GM21576 (cell line): ENCODE results near the gene LAMP5.

Experiments
- ATAC-seq: cut with Tn5 transposase; IDR thresholded peaks from one replicate; pipeline ENCODE4 v1.9.1; 2021; ENCODE audit warnings: mild to moderate bottlenecking, moderate library complexity; ENCODE audit not compliant: unreplicated experiment

LAMP5 gene

GRCh38 chr20:9514461-9515213 lies at the start of gene LAMP5:
Gene LAMP5, plus strand, starts transcription at chr20:9514590. Its CDS starts 263 bp downstream, at chr20:9514853.
- no peak for ATAC-seq

DNA sequence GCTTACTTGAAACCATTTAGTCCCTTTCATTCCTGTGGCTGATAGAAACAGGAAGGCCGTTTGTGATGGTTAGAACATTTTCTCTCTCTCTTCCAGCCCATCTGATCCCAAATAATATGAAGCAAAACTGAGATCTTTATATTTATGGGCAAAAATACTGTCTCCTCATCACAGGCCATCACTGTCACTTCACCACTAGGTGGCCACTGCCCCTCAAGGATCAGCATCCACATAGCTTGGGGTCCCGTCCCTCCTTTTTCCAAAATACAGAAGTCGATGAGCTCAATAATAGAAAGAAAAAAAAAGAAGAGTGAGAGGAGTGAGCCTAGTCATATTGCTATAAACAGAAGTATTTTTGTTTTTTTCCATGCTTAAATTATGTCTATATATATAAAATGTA lies 46.4 kb upstream of the LAMP5 start:
- ATAC-seq = no peak

DNA sequence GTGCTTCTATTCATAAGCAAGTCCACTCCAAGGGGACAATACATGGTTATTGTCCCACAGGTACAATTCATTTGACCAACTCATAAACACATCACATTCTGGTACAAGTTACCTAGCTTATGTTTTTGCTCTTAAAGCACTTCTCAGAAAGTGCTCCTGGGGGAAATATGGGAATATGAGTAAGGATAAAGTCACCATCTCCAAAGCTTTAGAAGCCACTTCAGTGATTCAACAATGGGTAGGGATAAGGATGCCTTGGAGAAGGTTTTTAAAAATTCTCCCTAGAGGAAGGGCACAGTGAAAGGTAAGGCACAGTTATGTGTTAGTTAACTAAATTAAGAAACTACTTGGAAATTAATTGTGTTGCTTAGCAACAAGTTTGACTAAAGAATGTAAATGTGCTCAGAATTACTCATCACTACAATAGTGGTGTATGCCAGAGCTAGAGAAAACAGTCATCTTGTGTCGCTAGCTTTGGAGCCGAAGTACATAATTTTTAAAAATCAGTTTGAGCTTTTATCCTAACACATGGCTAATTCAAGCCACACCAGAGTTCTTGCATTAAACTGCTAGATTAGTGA lies 39.5 kb upstream of the LAMP5 start:
- no peak for ATAC-seq

GRCh38 chr20:9475456-9475855 lies 38.9 kb upstream of the LAMP5 start:
- ATAC-seq = no peak

DNA sequence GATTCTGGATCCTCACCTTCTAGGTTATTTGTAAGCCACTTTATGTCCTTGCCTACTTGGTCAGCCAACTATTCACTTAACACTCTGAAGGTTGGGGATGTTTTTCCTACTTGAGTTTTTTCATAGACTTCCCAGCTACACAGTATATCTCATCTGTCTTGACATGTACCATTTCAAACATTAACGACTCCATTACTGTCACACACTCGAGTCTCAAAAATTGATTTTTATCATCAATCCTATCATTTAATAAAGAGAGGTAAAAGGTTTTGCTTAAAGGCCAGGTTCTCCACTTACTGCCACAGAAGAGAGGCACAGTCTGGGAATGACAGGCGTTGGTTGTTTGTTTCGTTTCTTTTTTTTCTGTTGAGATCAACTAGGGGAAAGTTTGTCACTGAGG lies 38.2 kb upstream of the LAMP5 start:
- no peak for ATAC-seq

DNA sequence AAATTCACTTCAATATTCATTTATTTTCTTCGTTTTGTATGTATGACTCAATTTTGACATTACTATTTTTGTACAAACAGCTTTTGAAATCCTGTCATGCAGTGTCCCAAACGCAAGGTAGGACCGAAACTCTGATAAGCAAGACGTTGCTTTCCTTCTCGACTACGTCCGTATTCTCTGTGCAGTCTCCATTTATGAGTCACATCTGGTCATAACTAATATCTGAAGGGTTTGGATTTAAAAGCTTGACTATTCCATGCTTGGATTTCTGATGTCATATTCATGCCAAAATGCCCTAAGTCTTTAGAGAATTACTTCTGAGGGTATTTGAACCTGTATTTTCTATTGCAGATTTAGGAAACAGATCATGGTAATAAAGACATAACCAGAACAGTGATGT lies 37.8 kb upstream of the LAMP5 start:
- no peak for ATAC-seq

GRCh38 chr20:9478771-9479170 lies 35.6 kb upstream of the LAMP5 start:
- ATAC-seq = no peak

DNA sequence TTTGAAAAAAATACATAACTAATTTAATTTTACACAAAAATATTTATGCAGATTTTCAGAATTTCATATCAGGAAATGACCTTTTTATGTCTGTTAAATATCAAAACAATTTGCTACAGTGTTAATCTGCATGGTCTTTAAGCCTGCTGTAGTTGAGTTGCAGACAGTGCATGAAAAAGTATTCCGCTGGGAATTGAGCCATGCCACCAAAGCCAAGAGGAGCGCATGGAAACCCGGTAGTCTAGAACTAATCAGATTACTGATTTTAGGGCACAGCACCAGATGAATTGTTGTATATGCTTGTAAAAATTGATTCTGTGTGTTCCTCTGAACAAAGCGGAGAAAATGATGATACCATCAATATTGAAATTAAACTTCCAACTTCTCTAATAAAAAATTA lies 34.3 kb upstream of the LAMP5 start:
- no peak for ATAC-seq

DNA sequence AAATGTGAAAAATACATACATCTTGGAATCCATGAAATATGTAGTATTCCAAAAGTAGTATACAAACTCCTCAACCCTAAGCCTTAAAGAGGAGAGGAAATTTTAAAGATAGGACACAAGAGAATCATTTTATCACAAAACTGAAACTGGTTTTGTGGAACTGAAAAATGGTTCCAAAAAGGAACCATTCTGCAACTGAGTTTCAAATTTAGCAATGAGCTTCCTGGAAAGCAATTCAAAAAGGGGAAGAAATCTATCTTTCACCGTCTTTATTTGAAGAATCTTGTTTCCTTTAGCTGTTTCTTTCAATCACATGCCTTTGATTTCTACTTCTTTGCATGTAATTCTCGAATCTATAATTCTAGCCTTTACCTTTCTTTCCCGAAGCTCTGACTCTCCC lies 32.2 kb upstream of the LAMP5 start:
- no peak for ATAC-seq

DNA sequence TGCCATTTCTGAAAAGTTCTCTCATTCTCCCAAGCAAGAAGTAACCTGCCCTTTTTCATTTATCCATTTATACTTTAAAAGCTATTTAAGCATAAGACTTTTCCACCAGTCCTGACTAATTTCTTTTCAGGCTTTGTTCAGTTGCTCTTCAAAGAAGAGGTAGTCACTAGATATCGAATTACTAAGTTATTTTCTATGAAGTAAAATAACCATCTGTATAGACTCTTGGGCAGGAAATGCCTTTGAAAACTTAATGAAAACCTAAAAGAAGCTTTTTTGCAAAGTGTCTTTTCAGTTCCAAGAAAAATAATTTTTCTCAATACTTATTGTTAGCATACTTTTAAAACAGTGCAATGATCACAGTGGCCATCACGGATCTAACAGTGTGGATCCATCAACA lies 31.3 kb upstream of the LAMP5 start:
- no peak for ATAC-seq

GRCh38 chr20:9485614-9486340 lies 28.6 kb upstream of the LAMP5 start:
- ATAC-seq = no peak

DNA sequence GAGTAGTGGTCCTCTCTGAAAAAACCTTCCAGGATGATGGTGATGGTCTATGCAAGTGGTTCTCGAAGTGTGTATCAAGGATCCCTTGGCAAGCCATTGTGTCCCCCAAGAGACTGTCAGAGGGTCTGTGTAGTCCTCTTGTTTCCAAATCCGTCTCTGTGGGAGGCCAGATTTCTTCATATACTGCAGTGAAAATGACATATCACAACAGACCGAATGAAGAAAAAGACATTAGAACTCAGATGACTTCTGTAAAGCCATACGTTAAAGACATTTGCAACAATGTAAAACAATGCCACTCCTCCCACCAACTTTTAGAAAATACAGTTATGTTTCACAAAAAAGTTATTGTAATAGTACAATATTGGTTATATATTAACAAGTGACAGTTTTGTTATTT lies 27.2 kb upstream of the LAMP5 start:
- no peak for ATAC-seq

- ATAC-seq = no peak
Observed at GRCh38 chr20:9488063-9488462, 26.3 kb upstream of the LAMP5 start.

GRCh38 chr20:9490161-9490560 lies 24.2 kb upstream of the LAMP5 start:
- ATAC-seq = no peak

DNA sequence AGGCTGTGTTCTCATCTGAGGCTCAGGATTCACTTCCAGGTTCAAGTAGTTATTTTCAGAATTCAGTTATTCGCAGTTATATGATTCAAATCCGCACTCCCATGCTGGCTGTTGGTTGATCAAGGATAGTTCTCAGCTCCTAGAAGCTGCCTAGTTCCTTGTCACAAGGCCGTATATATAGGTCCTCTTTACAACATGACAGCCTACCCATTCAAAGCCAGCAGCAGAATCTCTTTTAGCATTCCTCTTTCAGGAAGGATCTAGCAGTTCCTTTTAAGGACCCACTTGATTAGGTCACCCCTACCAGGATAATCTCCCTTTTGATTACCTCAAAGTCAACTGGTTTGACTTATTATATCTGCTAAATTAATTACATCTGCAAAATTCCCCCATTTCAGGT lies 23.8 kb upstream of the LAMP5 start:
- no peak for ATAC-seq

DNA sequence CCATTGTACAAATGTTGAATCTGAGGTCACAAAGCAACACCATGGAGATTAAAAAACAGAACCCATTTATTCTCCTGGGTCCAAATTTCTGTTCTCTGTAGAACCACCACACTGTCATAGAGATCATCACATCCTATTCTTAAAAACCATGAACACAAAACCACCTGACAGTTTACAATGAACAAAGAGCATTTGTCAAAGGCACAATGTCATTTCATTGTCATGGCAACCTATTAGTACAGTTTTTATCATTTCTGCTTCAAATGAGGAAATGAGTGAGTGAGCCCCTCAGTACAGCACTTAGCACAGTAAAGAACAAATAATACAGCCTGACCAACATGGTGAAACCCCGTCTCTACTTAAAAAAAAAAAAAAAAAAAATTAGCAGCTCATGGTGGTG lies 23.1 kb upstream of the LAMP5 start:
- ATAC-seq = no peak

DNA sequence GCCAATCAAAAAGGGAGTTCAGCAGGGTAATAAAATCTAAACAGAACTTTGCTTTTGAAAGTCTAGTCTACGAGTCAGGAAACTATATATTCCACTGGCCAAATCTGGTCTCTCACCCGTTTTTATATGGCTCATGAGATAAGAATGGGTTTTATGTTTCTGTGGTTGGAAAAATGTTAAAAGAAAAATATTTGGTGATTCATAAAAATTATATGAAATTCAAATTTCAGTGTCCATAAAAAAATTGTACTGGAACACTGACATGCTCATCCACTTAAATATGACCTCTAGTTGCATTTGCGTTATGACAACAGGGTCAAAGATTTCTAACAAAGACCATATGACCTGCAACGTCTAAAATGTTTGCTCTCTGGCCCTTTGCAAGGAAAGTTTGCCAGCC lies 22.3 kb upstream of the LAMP5 start:
- ATAC-seq = no peak

- no peak for ATAC-seq
Observed at GRCh38 chr20:9493803-9494202, 20.6 kb upstream of the LAMP5 start.

GRCh38 chr20:9495701-9496100 lies 18.7 kb upstream of the LAMP5 start:
- no peak for ATAC-seq

DNA sequence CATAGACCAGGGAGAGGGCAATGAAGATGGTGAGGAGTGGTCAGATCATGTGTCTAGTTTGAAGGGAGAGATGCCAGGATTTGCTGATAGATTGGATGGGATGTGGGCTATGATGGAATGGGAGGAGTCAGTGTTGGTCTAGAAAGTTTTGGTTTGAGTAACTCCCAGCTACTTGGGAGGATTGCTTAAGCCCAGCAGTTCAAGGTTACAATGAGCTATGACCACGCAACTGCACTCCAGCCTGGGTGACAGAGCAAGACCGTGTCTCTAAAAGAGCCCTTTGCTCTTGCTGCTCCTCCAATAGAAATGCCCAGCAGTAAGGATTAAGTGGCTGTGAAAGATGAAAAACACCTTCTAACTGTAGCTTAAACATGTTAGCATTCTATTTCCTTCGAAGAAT lies 18.2 kb upstream of the LAMP5 start:
- ATAC-seq = no peak

DNA sequence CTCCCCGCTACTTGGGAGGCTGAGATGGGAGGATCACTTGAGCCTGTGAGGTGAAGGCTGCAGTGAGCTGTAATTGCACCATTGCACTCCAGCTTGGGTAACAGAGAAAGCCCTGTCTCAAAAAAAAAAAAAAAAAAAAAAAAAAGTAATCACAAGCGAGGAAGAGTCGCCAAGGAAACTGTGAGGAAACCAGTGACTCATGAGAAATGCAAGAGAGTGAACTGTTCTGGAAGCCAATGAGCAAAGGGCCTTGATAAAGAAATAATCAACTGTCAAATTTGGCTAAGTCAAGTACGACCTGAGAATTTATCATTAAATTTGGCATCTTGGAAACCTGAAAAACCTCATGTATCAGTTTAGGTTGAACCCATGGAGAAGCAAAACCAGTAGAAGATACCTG lies 16.1 kb upstream of the LAMP5 start:
- ATAC-seq = no peak
